NCI-H748 (cell line): ENCODE measurements around the gene MEDAG.
A peak's percentile ranks its signal among the peaks of the same experiment; 100 is the strongest.

Experiments used
- DNase-seq: peaks from one replicate; lab custom pipeline; 2025; ENCODE audit not compliant: unreplicated experiment; lab: John Stamatoyannopoulos, UW

Gene MEDAG

DNA sequence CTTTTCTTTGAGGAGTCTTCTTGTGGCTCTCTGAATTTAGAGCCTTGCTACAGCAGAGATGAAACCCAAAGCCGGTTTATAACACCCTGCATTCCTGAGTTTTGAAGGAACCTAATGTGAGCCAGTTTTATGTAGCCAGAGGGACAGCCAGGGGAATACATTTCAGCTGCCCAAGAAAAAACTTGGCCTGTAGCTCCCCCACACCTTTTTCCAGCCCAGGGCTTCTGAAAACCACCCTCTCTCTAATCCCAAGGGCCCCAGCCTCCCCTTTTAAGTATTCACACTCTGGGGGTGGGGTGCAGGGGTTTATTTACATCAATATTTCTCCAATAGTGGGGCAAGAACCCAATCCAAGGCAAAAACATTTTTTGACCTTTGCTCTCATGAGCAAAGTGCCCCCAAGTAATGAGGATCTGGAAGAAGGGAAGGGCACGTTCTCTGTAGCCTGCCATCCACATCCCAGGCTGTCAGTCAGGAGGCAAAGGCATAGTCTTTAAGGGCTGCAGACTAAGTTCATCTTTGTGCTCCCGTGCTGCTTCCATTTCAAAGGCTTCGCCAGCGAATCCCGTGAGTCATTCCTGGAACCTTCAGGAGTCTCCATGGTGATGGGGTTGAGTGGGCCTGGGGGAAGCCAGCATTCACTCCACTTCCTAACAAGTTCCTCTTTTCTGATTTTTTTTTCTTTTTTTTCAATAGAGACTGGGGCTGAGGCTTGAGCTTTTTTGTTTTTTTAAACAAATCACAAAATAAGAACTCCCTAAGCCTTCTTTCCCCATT lies 33.2 kb upstream of the MEDAG start:
- DNase-seq: peak; percentile 26

DNA sequence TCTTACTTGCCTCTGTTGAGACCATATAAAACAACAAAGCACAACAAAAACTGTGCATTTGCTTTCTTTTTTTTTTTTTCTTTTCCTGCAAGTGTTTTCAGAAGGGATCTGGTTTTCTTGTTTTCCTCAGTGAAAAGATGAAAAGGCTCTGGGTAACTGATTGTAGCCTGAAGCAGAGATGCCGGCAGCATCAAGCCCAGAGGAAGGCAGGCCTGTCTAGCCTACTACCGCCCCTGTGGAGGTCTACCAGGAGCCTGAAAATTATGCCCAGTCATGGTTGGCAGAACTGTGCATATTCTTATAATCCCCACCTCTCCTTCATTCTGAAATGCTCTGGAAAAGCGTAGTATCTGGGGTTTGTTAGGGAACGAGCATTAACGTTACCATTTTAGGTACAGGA lies 32.6 kb upstream of the MEDAG start:
- no peak for DNase-seq

DNA sequence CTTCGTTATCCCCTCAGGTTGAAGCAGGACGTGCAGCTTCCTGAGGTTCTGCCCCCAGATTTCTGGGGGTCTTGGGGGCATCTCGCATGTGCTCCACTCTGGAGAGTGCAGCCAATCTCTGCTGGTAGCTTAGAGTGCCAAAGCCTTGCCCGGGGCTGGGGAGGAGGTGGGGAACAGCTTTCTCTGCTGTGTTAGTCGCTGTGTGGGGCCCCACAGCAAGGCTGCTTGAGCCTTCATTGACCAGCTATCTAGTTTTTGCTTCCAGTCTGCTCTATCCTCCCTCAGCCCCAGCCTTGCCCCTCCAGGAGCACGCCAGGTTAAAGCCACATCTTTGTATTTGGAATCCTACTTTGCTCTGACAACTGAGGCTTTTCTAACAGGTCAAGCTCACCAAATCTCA lies 32.0 kb upstream of the MEDAG start:
- no peak for DNase-seq

DNA sequence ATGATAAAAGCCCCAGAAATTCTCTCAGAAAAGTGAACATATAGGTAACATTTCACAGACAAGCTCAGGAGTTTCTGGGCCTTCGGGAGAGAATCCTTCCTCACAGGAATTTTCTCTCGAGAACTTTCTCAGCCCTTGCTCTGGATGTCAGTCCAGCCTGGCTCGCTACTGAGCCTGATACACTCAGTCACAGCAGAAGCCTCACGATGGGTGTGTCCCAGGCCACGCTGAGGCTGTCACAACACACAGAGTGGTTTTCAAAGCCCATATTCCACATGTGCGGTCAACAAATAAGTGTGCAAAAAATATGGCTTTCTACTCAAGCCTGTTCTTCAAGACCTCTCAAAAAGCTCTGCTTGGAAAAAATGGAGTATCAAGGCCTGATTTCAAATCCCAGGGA lies 31.5 kb upstream of the MEDAG start:
- no peak for DNase-seq

DNA sequence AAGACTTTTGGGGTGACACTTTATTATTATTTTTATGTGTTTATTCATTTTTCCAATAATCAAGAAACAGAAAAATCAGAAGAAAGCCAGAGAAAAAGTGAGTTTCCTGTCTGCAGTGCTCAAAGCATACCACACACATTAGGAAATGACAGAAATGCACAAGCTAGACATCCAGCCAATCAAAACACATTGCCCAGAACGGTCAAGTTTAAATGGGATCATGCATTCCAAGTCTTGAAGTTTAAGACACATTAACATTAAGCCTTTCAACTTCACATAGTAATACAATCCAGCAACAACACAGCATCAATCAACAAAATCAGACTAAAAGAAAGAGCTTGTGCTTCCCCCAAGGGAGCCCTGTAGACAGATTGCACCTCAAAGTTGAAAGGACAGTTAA lies 28.7 kb upstream of the MEDAG start:
- DNase-seq: no peak

DNA sequence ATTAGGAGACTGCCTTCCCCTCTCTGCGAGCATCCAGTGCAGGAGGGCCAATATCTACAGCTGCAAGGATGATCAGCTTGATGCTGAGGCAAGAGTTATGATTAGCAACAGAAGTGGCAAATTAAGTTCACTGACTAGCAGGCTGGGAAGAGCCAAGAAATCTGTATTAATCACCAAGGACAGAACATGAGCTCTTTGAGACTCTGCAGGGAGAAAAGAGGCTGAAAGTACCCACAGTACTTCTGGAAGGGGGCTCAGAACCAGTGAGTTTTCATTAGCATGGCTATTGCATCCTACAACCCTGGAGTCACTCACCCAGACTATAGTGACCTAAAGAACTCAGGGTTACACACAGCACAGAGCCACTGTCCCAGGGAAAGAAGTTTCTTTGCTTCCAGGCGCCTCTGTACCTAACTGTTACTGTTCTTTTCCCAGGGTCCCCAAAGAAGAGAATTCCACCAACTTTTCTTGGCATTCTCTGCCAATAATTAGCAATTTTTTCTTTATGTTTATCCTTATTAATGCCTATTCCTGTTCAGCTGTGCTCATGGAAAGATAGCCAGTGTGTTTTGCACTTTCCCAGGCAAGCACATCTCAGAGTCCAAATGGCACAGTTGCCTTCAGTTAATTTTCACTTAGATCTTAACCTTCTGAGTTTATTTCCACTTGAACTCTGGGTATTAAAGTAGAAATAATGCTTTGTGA lies 25.8 kb upstream of the MEDAG start:
- DNase-seq: no peak

DNA sequence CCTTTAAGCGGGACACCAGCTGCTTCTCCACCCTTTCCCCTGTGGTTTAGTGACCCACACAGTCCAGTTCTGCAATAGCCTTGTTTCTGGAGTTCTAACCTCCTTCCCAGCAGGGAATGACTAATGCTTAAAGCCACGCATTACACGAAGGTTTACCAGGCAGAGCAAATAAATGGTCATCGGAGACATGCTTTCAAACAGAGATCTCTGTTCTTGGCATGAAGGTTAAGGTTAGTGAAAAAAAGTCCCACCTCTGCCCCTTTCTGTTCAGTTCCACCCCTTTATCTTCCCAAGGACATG lies 25.3 kb upstream of the MEDAG start:
- no peak for DNase-seq

DNA sequence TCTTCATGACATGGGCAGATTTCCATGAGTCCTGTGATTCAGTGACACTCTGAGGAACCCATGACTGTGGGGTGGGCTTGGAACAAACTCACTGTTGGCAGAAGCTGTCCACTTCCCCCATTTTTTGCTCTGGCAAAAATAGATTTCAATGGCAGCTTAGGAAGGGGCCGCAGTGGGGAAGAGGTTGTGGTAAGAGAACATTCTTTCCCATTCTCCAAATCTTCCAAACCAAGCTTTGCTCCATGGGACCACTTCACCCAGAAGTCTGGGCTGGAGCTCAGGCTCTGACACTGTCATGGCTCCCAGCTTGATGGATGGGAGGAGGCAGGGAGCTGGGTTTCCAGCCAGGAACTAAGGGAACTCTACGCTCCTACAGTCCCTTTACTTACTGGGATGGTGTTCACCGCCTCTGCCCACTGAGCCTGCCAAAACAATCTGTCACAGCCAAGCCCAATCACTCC lies 24.9 kb upstream of the MEDAG start:
- no peak for DNase-seq

DNA sequence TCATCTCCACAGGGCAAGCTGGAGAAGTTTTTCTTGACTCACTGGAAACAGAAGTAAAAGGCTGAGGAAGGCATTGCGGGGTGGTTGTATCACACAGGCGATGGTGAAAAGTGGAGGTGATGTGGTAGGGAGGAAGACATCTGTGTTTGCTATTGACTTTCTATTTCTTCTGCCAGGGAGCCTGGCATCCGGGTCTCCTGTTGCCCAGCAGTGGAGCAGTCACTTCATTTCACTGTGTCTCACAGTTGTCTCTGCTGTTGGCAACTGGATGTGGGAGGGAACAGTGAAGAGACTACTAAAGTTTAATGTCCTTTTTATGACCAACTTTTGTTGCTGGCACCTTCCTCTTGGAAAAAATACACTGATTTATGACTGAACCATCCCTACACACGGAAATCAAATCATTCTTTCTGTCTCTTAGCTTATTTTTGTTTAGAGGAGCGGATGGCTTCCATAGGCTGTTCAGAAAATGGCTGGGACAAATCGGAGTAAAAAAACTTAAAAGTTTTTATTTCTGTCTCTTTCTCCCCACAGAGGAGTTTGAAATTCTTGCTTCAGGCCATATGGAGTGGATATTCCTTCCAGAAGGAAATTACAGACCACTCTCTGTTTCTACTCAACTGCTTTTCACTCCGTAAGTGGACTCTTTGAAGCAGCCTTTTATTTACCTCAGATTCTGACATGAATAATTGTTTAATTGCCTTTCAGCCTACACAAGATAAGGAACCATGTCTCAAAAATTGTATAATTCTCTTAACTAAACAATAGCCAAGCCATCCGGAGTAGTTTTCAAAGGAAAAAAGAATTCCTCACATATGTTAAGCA lies 23.8 kb upstream of the MEDAG start:
- DNase-seq: no peak

DNA sequence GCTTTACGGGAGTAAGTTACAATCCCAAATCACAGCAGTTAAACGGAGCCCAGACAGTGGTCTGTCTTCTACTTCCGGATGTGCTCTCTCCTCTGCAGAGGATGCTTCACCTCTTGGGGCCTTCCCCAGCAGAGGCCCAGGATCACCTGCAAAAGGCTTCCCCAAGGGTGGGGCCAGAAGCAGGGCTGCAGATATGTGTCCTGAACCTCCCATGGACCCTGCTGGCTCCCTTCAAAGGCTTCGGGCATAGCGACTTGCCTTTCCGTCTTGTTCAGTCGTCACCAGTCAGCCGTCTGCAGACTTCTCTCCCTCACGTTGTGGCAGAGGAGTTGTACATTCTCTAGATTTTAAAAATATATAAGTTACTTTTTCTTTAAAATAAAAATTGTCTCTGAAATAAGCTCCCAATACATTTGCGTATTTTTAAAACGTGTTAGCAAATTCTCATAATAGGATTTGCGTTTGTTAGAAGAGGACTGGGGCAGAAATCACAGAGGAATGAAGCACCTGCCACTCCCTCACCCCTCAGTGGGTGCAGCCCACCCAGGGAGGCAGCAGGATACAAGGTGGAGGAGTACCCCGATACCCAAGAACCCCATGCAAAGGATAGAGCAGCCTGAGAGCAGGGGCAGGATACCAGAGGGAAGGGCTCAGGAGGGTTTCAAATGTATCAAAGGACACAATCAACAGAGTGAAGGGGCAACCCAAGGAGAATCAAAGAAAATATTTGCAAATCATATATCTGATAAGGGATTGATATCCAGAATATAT lies 22.9 kb upstream of the MEDAG start:
- no peak for DNase-seq

DNA sequence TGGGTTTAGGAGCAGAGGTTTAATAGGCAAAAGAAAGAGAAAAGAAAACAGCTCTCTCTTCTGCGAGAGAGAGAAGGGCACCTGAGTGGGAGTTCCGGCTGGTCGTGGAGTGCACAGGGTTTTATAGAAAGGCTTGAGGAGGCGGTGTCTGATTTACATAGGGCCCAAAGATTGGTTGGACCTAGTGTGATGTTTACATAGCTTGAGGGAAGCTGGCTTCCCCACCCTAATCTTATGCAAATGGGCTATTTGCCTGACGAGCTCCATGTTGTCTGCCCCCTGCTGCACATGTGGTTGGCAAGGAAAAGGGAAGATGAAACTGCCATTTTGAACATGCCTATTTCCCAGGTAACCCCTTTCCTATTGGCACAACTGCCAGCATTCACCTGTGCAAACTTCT lies 21.5 kb upstream of the MEDAG start:
- peak; percentile 85 for DNase-seq

DNA sequence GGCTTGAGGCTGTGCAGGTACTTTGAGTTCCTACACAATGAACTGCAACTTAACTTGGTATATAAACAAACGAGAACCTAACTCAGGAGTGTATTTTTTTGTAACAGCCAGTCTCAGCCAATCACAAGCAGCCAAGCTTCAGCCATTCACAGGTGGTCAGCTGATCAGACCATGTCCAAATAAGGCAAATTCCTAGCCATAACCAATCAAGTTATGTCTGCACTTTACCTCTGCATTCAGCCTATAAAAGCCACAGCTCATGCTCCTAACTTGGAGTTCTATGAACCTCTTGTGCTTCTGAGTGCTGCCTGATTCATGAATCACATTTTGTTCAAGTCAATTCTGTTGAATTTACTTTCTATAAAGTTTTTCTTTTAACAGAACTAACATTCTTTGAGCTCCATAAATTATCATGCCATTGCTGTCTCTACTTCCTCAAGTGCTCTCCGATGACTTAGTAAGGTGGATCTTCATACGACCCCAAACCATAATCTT lies 16.8 kb upstream of the MEDAG start:
- DNase-seq: no peak

DNA sequence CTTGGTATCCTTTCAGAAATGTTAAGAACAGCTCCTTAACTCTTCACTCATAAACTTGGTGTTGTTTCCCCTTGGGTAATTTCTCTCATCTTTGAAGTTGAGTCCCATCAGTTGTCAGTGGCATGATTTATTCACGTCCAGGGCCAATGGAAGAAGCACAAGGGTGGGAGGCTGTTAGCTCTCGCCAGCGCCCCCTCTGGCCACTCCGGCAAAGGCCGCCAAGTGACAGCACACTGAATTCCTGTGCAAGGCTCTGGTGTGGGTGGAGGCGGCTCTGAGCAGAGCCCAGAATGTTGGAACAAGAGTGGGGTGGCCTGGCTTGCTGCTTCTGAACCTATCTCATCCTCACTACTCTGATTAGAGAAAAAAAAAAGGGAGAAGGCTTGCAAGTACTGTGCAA lies 13.1 kb upstream of the MEDAG start:
- DNase-seq: peak; percentile 62

DNA sequence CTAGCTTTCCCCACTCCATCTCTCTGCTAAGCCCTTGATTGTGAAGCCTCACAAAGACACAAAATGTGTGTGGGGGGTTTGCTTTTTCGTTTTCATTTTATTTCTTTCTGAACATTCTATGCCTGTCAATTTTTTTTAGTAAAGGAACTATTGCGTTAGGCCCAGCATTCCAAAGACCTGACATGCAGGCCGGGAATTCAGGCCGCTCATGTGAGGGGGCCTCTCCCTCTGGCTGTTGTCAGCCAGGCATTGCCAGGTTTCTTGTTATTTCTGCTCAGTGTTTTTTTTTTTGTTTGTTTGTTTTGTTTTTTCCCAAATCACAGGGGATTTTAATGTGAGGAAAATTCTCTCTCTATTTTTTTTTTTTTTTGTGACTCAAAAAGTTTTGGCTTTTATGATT lies 10.3 kb upstream of the MEDAG start:
- no peak for DNase-seq

DNA sequence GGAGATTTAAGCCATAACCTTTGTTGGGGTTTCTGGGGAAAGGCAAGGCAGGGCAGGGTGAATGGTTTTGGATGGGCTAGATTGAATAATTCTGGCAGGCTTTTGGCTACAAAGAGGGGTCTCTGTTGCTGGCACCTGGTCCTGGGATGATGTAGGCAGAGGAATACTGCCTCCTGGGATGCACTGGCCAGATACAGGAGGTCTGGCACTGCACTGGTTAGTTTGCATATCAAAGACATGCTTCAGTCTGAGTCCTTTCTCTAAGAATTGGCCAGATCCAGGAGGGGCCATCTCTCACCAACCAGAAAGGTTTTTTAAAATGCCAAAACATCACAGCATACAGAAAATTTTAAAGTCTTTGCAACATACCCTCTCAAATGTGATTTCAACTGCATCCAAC lies 8.0 kb upstream of the MEDAG start:
- DNase-seq: no peak

DNA sequence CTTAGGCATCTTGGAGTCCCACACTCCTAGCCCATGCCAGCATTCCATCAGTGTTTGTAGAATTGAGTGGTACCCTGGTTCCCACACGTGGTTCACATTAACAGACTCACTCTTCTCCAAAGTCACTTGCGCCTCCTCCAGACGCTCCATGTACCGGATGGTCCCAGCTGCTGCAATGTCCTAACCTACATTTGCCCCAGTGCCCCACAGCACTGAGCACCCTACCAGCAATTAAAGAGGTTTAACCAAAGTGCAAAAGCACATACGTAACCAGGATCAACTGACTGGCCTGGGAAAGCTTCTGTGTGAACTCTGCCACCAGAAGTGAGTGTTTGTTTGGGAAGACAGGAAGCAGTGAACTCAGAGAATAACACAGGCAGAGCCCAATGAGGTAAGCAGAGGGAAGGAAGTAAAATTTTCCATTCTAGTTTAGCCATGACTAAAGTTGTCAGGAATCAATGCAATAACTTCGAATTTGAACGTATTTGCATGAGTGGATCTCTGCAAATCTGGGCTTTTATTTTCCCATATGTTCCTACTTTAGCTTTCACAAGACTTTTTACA lies 7.3 kb upstream of the MEDAG start:
- DNase-seq: no peak

DNA sequence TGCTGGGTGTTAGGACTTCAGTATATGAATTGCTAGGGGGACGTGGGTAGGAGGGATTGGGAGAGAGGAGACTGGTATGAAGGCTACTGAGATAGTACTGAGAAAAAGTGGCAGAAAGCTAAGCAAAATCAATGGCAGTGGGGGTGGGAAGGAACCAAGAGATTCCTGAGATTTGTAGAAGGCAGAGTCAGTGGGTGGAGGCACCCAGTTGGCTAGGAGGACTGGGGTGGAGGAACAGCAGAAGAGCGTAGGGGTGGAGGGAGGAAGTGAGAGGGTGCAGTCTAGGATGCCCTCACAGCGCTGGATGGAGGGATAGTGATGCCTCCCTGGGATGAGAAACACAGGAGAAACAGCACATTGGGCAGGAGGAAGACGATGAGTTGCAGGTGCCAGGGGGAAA lies 5.6 kb upstream of the MEDAG start:
- DNase-seq: no peak

DNA sequence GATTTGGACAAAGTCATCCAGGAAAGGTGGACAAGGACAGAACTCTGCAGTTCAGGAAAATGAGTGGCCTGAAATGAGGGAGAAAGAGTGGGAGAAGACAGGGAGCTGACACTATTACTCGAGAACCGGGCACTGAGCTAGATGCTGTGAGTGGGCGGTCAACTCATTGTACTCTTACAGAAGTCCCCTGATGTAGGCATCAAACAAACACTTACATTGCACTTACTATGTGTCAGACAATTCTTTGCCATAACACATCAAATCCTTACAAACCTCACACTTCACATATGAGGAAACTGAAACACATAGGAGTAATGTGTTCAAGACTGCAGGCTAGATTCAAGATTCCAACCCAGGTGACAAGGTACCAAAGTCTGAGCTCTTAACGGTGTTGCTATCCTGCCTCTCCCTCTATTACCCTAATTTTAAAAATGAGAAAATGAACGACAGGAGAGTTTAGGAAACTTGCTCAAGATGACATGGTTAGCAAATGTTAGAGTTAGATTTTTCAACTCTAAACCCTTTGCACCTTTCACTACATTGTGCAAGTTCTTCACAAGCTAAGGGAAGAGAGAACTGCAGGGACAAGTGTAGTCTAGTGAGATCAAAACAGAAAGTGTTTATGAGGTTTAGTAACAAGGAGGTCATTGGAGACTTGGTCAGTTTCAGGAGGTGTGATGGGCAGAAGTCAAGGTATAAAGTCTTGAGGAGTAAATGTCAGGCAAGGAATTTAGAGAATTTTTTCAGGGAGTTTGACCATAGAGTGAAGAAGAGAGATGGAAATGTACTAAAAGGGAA lies 4.9 kb upstream of the MEDAG start:
- DNase-seq: no peak

DNA sequence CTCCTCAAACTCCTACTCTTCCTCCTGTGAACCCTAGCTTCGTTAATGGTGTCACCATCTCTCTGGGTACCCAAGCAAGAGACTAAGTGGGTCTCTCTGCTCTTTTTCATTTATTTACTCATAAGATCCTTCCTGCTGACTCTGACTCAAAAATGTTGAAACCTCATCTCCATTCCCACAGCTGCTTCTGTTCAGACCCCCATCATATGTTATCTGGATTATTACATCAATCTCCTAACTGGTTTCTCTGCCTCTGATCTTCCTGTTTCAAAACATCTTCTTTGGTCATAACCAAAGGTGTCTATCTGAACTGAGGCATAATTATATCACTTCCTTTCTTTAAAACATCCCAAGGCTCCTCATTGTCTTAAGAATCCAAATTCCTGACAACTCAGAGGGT lies 2.0 kb upstream of the MEDAG start:
- no peak for DNase-seq
